HG02884 (cell line): Measurements from ENCODE around the gene NPDC1.

ENCODE experiments used
- ATAC-seq: cut with Tn5 transposase; IDR thresholded peaks from one replicate; pipeline ENCODE4 v1.9.1; 2021; ENCODE audit warnings: mild to moderate bottlenecking, moderate library complexity; ENCODE audit not compliant: unreplicated experiment

The NPDC1 gene

GRCh38 chr9:137046088-137046787 is at the start of gene NPDC1:
NPDC1 (minus strand) TSS chr9:137046177; CDS start chr9:137045989, 188 bp downstream.
- no peak for ATAC-seq

DNA sequence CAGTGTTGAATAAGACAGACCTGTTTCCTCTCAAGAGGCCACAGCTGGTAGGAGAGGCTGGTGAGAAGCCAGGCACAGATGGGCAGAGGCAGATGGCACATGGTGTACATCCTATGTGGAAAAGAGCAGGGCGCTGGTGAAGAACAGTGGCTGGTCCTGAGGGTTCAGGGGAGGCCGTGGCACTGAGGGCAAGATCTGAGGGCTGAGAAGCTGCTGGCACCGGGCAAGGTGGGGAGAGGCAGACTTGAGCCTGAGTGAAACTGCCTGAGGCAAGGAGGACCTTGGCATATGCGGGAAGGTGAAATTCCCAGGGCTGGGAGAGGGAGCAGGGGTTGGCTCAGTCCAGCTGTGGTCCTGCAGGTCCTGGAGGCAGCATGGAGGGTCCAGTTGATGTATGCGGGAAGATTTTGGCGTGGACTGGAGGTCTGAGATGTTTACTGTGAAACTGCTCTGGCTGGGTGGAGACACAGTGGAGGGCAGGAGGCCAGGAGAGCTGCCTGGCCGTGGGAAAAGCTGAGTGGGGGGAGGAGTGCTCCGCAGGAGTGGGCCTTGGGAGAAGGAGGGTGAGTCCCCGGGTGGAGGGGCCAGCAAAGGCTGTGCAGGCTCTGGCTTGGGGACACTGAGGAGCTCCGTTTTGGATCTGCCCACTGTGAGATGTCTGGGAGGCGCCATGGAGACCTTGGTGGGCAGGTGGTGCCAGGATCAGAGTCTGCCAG is 43.4 kb upstream of the NPDC1 start:
- no peak for ATAC-seq

DNA sequence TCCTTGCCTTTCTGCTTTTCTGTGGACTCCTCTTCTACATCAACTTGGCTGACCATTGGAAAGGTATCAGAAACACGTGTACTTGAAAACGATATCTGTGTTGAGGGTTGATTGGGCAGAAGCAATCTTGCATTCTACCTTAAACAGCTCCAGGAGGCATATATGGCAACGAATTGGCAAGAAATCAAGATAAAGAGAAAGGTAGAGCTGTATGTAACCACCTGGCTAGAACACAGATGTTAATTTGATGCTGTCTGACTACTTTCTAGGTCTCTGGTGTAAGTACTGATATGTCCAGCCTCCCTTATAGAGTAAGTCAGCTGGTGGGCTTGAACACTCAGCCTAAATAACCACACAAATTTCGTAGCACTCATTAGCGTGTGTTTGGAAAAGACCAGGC is 42.1 kb upstream of the NPDC1 start:
- no peak for ATAC-seq

GRCh38 chr9:137087409-137087925 is 41.5 kb upstream of the NPDC1 start:
- ATAC-seq, result no peak

- ATAC-seq, result peak; percentile 72
These were observed 40.8 kb upstream of the NPDC1 start, which contains the start of gene MAN1B1 for GRCh38 chr9:137086531-137087408. MAN1B1 (plus strand) TSS chr9:137086985; CDS start chr9:137087000, 15 bp downstream.

- peak; percentile 1 for ATAC-seq
These were observed 40.0 kb upstream of the NPDC1 start for GRCh38 chr9:137085920-137086530.

- ATAC-seq, result no peak
These were observed 38.5 kb upstream of the NPDC1 start for GRCh38 chr9:137084526-137084925.

- ATAC-seq, result no peak
These were observed 37.5 kb upstream of the NPDC1 start for GRCh38 chr9:137083394-137084004.

GRCh38 chr9:137082925-137083290 is 36.9 kb upstream of the NPDC1 start:
- no peak for ATAC-seq

- no peak for ATAC-seq
These were observed 36.4 kb upstream of the NPDC1 start for GRCh38 chr9:137082222-137082924.

GRCh38 chr9:137080260-137081122 is 34.5 kb upstream of the NPDC1 start:
- ATAC-seq, result no peak

- no peak for ATAC-seq
These were observed 33.4 kb upstream of the NPDC1 start for GRCh38 chr9:137079401-137079787.

DNA sequence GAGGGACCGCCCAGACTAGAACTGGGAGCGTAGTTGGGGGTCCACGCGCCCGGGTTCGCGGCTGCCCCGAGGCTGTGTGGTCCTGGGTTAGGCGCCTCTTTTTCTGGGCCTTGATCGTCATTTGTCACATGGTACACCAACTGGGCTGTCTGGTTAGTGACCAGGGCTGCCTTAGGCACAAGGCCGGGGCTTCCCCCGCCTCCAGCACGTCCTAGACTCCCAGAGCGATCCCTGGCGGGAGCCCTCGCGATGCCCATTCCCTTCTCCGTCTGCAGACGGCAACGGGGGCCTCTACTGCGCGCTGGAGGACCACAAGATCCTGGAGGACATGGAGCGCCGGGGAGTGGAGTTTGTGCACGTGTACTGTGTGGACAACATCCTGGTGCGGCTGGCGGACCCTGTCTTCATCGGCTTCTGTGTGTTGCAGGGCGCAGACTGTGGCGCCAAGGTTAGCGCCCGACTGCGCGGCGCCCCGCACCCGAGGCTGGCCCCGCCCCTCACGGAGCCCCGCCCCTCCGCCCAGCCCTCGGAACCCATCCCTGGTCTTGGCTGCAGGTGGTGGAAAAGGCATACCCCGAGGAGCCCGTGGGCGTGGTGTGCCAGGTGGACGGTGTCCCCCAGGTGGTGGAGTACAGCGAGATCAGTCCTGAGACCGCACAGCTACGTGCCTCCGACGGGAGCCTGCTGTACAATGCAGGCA is 32.9 kb upstream of the NPDC1 start:
- no peak for ATAC-seq

DNA sequence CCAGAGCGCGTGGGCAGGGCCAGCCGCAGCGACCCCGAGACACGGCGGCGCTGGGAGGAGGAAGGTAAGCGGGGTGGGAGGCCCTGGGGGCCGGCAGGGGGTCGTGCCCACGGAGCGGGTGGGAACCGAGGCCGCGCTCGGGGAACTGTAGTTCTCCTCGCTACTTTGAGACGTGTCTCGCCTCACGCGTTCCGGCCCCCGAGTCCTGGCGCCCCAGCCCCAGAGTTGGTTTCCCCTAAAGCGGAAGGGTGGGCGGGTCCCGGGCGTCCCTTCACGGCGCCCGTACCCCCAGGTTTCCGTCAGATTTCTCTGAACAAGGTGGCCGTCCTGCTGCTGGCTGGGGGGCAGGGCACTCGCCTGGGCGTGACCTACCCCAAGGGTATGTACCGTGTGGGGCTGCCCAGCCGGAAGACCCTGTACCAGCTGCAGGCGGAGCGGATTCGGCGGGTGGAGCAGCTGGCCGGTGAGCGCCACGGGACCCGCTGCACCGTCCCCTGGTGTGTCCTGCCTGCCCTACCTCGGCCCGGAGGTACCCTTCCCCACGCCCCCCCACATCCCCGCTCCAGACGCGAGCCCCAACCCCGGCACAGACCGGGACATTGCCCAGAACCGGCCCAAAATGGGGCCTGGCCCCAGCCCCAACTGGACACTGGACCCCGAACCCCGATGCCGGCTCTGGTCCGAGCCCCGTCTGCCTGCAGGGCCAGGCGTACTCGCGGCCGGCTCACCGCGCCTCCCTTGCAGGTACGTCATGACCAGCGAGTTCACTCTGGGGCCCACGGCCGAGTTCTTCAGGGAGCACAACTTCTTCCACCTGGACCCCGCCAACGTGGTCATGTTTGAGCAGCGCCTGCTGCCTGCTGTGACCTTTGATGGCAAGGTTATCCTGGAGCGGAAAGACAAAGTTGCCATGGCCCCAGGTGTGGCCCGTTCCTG is 32.0 kb upstream of the NPDC1 start:
- ATAC-seq, result no peak

DNA sequence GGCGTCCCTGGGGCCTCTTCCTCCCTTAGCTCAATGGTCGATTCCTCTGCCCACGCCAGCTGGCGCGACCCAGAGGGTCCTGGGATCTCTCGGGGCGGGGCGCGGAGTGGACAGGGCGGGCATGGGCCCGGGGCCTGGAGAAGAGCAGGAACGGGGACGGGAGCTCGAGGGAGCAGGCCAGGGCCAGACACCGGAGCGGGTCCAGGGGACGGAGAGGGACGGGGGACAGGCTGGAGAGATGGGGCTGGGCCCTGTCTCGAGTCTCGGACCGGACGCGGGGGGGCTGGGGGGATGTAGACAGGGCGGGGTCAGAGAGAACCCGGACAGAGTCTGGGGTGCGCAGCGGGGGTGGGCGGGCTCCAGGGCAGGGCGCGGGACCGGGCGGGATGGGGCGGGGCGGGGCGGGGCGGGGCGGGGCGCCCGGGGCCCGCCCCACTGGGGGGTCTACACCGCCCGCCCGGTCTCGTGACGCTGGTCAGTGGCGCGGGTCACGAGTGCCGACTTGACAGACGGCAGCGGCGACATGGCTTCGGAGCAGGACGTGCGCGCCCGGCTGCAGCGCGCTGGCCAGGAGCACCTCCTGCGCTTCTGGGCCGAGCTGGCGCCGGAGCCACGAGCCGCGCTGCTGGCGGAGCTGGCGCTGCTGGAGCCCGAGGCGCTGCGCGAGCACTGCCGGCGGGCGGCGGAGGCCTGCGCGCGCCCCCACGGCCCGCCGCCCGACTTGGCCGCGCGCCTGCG is 31.2 kb upstream of the NPDC1 start, which contains the start of gene UAP1L1:
Gene UAP1L1, plus strand, starts transcription at position 508 of the 738 bp plus-strand sequence. Its CDS starts 16 bp downstream, at position 524.
- ATAC-seq, result no peak

GRCh38 chr9:137076636-137077009 is 30.6 kb upstream of the NPDC1 start:
- ATAC-seq, result no peak
